GM11168 (cell line): Measurements from ENCODE around the gene CRLF2.
"Not testable (repeated sequence)": the region's sequence is repeated elsewhere in the genome, so short reads cannot be mapped to it uniquely, and the experiment has no call there.

Experiments used
- in situ Hi-C: fragments of 300-500 bp; cut with MboI; formaldehyde crosslinking; loops from one replicate; pipeline ENCODE4 v1.12.0; 2022; ENCODE audit warnings: low sequenced_read_pairs; ENCODE audit not compliant: unreplicated experiment

Gene CRLF2

GRCh38 chrX:1218286-1218685, 5.8 kb upstream of the CRLF2 start:
- in situ Hi-C loops = no loop called here

- in situ Hi-C loops = no loop called here
Measured at GRCh38 chrX:1215123-1215823, 2.8 kb upstream of the CRLF2 start.

GRCh38 chrX:1213971-1214370, 1.5 kb upstream of the CRLF2 start:
- in situ Hi-C loops = no loop called here

- in situ Hi-C loops = no loop called here
Measured at GRCh38 chrX:1210844-1211243, 1.6 kb downstream of the CRLF2 start.

- in situ Hi-C loops = no loop called here
Measured at GRCh38 chrX:1207496-1208025, 4.9 kb downstream of the CRLF2 start.

GRCh38 chrX:1205681-1206611, 6.5 kb downstream of the CRLF2 start:
- in situ Hi-C loops = no loop called here

- in situ Hi-C loops = no loop called here
Measured at GRCh38 chrX:1202251-1202650, 10.2 kb downstream of the CRLF2 start.

- in situ Hi-C loops = no loop called here
Measured at GRCh38 chrX:1196436-1196835, 16.0 kb downstream of the CRLF2 start.

GRCh38 chrX:1192196-1192595, 20.3 kb downstream of the CRLF2 start:
- in situ Hi-C loops = not testable (repeated sequence)

GRCh38 chrX:1190596-1191145, 21.8 kb downstream of the CRLF2 start:
- in situ Hi-C loops = no loop called here

GRCh38 chrX:1185561-1185960, 26.9 kb downstream of the CRLF2 start:
- in situ Hi-C loops = no loop called here

- in situ Hi-C loops = no loop called here
Measured at GRCh38 chrX:1182211-1182610, 30.2 kb downstream of the CRLF2 start.

GRCh38 chrX:1181661-1182060, 30.8 kb downstream of the CRLF2 start:
- in situ Hi-C loops = not testable (repeated sequence)

- in situ Hi-C loops = no loop called here
Measured at GRCh38 chrX:1181170-1181569, 31.3 kb downstream of the CRLF2 start.

GRCh38 chrX:1178580-1179057, 33.8 kb downstream of the CRLF2 start:
- in situ Hi-C loops = no loop called here

- in situ Hi-C loops = not testable (repeated sequence)
Measured at GRCh38 chrX:1176531-1177320, 35.7 kb downstream of the CRLF2 start.

GRCh38 chrX:1174609-1175545, 37.6 kb downstream of the CRLF2 start:
- in situ Hi-C loops = not testable (repeated sequence)

- in situ Hi-C loops = not testable (repeated sequence)
Measured at GRCh38 chrX:1173435-1173834, 39.0 kb downstream of the CRLF2 start.

GRCh38 chrX:1172496-1172895, 40.0 kb downstream of the CRLF2 start:
- in situ Hi-C loops = no loop called here
